SH-SY5Y (cell line): ENCODE measurements around the gene PTPRG.

Experiments
- GATA2 ChIP-seq: IDR thresholded peaks from 2 replicates; pipeline ENCODE4 v1.6.1; 2011; ENCODE audit warnings: mild to moderate bottlenecking, low read depth, low read length
- GATA3 ChIP-seq: IDR thresholded peaks from 2 replicates; pipeline ENCODE4 v1.6.1; 2011; ENCODE audit warnings: low read depth, mild to moderate bottlenecking, low read length, moderate library complexity

GRCh38 chr3:61520966-61521628 lies 40.3 kb upstream of the PTPRG start:
- TF ChIP-seq GATA3 (no peak), GATA2 (no peak)
